Loucy (cell line): ENCODE results near the gene CHST6.

Experiments used
- CTCF ChIP-seq: fragments of 200-600 bp; sonication (generic); conservative IDR thresholded peaks from 2 replicates; pipeline ENCODE4 v1.5.1; 2014; ENCODE audit warnings: mild to moderate bottlenecking, antibody characterized with exemption, low read length
- EZH2phosphoT487 ChIP-seq: fragments of 200-600 bp; IDR thresholded peaks from 2 replicates; pipeline ENCODE4 v1.6.1; 2018; ENCODE audit warnings: antibody characterized with exemption, mild to moderate bottlenecking, moderate library complexity, borderline replicate concordance

- TF ChIP-seq CTCF: no peak
- no peak for TF ChIP-seq EZH2phosphoT487
These were observed 49.9 kb downstream of the CHST6 start for GRCh38 chr16:75445298-75445697.
